ENCODE measurements around the gene ASCL4.
"Not testable (repeated sequence)": the region's sequence is repeated elsewhere in the genome, so short reads cannot be mapped to it uniquely, and the experiment has no call there.

ASCL4 gene

GRCh38 chr12:107774349-107775029, at the start of gene ASCL4:
ASCL4 (plus strand) TSS chr12:107774704; CDS start chr12:107775219, 515 bp downstream.
- no peak for DNase-seq (ENCODE audit: low read depth in 2 of 2)

- DNase-seq (ENCODE audit: low read depth in 2 of 2), result not testable (repeated sequence)
These were observed 47.2 kb upstream of the ASCL4 start for GRCh38 chr12:107727327-107727726.

DNA sequence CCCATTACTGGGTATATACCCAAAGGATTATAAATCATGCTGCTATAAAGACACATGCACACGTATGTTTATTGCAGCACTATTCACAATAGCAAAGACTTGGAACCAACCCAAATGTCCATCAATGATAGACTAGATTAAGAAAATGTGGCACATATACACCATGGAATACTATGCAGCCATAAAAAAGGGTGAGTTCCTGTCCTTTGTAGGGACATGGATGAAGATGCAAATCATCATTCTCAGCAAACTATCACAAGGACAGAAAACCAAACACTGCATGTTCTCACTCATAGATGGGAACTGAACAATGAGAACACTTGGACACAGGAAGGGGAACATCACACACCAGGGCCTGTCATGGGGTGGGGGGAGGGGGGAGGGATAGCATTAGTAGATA, 46.8 kb upstream of the ASCL4 start:
- DNase-seq (ENCODE audit: low read depth in 2 of 2), result not testable (repeated sequence)

GRCh38 chr12:107730618-107731341, 43.7 kb upstream of the ASCL4 start:
- no peak for DNase-seq (ENCODE audit: low read depth in 2 of 2)

DNA sequence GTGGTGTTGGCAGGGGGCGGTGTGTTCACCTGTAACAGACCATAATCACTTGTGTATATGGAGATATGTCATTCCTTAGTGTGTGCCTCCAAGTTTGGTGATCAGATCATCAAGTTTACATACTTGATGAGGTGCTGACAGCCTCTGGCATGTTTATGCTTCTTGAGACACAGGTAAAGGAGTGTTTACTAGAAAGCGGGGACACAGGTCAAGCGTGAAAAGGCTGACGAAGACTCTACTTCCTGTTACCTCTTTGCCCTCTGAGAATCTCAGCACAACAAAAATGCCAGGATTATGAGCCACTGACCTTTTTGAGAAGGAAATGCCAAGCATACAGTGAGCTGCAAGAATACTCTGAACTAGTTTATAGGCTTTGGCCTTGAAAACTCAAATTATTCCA, 43.1 kb upstream of the ASCL4 start:
- DNase-seq (ENCODE audit: low read depth in 2 of 2), result no peak

- no peak for DNase-seq (ENCODE audit: low read depth in 2 of 2)
These were observed 42.1 kb upstream of the ASCL4 start for GRCh38 chr12:107732365-107732764.

DNA sequence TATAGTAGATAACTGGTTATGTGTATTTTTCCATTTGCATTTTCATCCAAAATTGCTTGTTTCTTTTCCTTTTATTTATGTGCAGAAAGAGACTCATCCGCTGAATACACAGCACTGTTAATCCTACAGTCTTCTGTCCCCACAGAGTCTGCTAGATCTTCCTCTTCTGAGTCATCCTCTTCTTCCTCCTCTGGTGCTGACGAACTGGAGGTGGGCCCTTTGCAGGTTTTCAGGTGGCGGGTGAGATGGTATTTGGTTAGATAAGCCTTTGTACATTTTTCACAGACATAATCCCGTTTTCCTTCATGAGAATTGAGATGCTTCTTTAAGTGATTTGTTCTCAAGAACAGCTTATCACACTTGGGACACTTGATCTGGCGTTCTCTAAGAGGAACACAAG, 40.4 kb upstream of the ASCL4 start:
- no peak for DNase-seq (ENCODE audit: low read depth in 2 of 2)

- no peak for DNase-seq (ENCODE audit: low read depth in 2 of 2)
These were observed 38.7 kb upstream of the ASCL4 start for GRCh38 chr12:107735763-107736162.

DNA sequence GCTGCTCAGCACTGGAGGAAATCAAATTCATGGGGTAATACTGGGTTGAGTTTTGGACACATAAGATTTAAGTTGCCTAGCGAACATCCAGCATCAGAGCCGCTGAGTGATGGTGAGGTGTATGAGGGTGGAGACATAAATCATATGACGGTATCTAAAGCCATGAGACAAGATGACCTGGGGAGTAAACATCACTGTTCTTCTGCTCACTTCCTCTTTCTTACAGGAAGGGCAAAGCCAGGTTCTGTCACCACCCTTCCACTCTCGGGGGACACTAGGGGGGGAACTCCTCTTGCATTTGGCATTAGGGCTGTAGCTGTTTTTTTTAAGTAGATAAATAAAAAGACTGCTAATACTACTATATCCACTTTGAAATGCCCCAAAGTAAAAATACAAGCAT, 37.6 kb upstream of the ASCL4 start:
- DNase-seq (ENCODE audit: low read depth in 2 of 2), result no peak

- DNase-seq (ENCODE audit: low read depth in 2 of 2), result no peak
These were observed 26.0 kb upstream of the ASCL4 start for GRCh38 chr12:107748472-107748871.

GRCh38 chr12:107749083-107749482, 25.4 kb upstream of the ASCL4 start:
- no peak for DNase-seq (ENCODE audit: low read depth in 2 of 2)

DNA sequence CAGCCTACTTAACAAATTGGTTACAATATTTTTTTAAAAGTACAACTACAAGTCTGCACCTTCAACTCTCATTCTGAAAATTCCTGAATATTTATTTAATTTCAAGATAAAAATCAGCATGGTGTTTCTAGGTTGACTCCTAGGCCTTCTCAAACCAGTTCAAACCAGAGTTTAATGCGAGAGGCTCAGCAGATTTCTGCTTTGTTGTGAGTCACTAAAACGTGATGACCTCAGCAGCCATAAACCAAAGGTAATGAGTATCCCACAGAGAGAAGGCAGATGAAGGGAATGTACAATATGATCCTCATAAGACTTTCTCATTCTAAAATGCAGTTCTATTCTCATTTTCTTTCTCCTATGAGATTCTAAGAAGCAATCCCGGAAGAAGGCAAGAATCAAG, 15.1 kb upstream of the ASCL4 start:
- no peak for DNase-seq (ENCODE audit: low read depth in 2 of 2)

GRCh38 chr12:107760207-107760808, 14.2 kb upstream of the ASCL4 start:
- DNase-seq (ENCODE audit: low read depth in 2 of 2), result no peak

DNA sequence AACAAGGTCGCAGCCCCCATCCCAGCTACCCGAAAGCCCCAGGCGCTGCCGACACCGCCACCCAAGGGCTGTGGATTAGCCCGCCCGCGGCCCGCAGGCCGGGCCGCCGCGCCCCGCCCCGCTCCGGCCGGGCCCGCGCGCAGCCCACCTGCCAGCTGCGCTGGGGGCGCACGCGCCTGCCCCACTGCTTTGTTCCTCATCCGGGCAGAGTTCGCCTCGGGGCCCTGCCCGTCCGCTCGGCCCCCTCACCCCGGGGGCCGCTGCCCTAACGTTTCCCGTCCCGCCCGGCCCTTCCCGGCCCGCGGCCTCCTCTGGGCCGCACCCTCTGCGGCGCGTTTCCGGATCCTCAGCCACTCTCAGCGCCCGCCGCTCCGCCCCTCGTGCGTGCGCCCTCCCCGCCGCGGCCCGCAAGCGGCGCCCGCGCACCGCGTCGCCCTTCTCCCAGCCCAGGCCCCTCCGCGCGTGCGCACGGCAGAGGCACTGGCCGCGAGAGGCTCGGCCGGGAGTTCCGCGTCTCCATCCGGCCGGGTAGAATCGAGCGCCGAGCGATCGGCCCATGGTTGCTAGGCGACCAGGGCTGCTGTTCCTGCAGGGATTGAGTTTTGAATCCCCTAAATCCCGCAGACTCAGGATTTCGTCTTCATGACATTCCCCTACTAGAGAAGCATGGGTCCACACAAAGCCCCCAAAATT, 13.5 kb upstream of the ASCL4 start, which contains the start of gene PRDM4:
Gene PRDM4 (minus strand): TSS at position 329 of the 693 bp plus-strand sequence. CDS start 622 bp downstream, outside the sequence.
- DNase-seq (ENCODE audit: low read depth in 2 of 2), result peak; percentile 67 to 82

DNA sequence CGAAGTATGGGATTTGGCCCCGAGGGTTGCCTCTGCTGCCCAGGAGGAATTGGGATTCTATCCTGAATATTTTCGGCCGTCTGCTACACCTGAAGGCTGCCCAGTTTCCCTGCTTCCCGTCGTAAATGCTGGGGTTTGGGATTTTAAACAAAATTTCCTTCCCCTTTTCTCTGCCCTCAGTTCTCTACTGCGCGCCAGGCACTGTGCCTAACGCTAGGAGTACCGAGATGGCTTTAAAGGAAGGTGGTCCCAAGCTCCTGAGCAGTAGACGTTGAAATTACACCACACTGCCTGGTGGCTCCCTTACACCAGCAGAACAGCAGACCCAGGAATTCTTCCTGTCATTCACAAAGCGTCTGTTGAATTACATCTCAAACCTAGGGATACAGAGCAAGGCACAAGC, 13.0 kb upstream of the ASCL4 start:
- DNase-seq (ENCODE audit: low read depth in 2 of 2), result no peak

DNA sequence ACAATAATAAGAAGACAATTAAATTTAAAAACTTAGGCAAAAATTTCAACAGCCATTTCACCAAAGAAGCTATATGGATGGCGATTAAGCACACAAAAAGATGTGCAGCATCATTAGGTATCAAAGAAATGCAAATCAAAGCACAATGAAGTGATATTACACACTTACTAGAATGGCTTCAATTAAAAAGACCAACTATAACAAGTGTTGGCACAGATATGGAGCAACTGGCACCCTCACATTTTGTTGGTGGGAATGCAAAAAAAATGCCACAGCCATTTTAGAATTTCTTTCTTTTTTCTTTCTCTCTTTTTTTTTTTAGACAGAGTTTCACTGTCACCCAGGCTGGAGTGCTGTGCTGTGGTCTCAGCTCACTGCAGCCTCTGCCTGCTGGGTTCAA, 11.6 kb upstream of the ASCL4 start:
- DNase-seq (ENCODE audit: low read depth in 2 of 2), result no peak

DNA sequence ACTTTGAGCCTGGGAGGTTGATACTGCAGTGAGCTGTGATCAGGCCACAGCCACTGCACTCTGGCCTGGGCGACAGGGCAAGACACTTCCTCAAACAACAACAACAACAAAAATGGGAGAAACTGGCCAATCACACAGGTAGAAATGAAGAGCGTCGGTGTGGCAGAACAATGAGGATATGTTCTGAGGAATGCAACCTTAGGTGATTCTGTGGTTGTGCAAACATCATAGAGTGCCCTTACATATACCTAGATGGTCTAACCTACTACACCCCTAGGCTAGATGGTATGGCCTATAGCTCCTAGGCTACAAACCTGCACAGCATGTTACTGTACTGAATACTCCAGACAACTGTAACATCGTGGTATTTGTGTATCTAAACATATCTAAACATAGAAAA, 9.9 kb upstream of the ASCL4 start:
- no peak for DNase-seq (ENCODE audit: low read depth in 2 of 2)

DNA sequence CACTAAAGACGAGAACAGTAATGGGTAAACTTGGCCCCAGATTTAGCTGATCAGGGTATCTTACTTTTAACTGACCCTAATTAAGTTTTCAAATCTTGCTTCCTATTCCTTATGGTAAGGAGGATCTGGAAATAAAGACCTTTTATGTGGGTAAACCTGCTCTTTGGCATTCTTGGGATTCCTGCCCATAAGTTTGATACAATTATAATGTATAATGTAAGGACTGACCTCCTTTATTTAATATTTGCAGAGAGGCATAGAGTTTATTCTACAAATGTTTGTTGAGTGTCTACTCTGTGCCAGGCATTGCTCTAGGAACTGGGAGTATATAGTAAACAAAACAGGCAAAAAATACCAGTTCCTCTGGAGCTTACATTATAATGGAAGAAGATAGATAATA, 9.2 kb upstream of the ASCL4 start:
- no peak for DNase-seq (ENCODE audit: low read depth in 2 of 2)

- DNase-seq (ENCODE audit: low read depth in 2 of 2), result no peak
These were observed 7.0 kb upstream of the ASCL4 start for GRCh38 chr12:107767466-107767865.

DNA sequence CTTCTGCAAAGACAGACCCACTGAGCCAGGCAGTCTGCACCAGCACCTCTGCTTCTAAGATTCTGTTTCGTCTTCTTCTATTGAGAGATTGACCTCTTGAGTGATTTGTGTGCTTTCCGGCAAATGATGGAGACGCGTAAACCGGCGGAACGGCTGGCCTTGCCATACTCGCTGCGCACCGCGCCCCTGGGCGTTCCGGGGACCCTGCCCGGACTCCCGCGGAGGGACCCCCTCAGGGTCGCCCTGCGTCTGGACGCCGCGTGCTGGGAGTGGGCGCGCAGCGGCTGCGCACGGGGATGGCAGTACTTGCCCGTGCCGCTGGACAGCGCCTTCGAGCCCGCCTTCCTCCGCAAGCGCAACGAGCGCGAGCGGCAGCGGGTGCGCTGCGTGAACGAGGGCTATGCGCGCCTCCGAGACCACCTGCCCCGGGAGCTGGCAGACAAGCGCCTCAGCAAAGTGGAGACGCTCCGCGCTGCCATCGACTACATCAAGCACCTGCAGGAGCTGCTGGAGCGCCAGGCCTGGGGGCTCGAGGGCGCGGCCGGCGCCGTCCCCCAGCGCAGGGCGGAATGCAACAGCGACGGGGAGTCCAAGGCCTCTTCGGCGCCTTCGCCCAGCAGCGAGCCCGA, 703 bp downstream of the ASCL4 start:
- no peak for DNase-seq (ENCODE audit: low read depth in 2 of 2)

DNA sequence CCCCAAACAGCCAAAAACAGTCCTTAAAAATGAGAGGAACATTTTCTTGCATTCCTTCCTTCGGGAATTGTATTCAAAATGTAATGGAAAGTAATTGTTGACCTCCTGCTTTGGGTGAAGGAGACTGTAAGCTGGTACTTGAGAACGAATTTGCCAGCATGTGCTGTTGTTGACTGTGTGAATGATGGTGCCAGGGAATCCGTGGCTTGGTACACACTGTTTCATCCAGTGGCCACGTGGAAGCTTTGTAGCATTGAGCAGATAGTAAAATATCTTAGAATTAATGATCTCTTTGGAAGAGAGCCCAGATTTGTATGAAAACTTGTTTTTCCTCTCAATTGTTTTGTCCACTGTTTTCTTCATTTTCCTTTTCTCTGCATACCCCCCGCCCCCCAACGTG, 1.7 kb downstream of the ASCL4 start:
- no peak for DNase-seq (ENCODE audit: low read depth in 2 of 2)
